HG03196 (cell line): ENCODE data around the gene EMID1.

Source experiments
- ATAC-seq: cut with Tn5 transposase; IDR thresholded peaks from one replicate; pipeline ENCODE4 v1.9.1; 2021; ENCODE audit not compliant: unreplicated experiment

Gene EMID1

GRCh38 chr22:29288837-29289236 lies 83.1 kb downstream of the EMID1 start:
- ATAC-seq: no peak

GRCh38 chr22:29290061-29290460 lies 84.4 kb downstream of the EMID1 start:
- ATAC-seq: no peak

GRCh38 chr22:29291215-29291614 lies 85.5 kb downstream of the EMID1 start:
- ATAC-seq: no peak

- no peak for ATAC-seq
Observed at GRCh38 chr22:29292379-29292778, 86.7 kb downstream of the EMID1 start.

GRCh38 chr22:29298641-29299040 lies 92.9 kb downstream of the EMID1 start:
- no peak for ATAC-seq

- ATAC-seq: no peak
Observed at GRCh38 chr22:29299136-29299900, 93.6 kb downstream of the EMID1 start.

- no peak for ATAC-seq
Observed at GRCh38 chr22:29300467-29300806, 94.7 kb downstream of the EMID1 start.

- no peak for ATAC-seq
Observed at GRCh38 chr22:29300807-29301601, 95.3 kb downstream of the EMID1 start.

- ATAC-seq: no peak
Observed at GRCh38 chr22:29301716-29302401, 96.2 kb downstream of the EMID1 start.

GRCh38 chr22:29302402-29302680 lies 96.6 kb downstream of the EMID1 start:
- ATAC-seq: no peak

GRCh38 chr22:29302681-29303465 lies 97.2 kb downstream of the EMID1 start:
- no peak for ATAC-seq

- ATAC-seq: no peak
Observed at GRCh38 chr22:29305836-29306174, 100.1 kb downstream of the EMID1 start.

GRCh38 chr22:29306175-29306834 lies 100.6 kb downstream of the EMID1 start, which contains the start of gene GAS2L1:
TSS of gene GAS2L1 (plus strand) at chr22:29306650. CDS start at chr22:29308106, 1,456 bp downstream.
- no peak for ATAC-seq

- ATAC-seq: no peak
Observed at GRCh38 chr22:29306835-29307595, 101.3 kb downstream of the EMID1 start.

- ATAC-seq: no peak
Observed at GRCh38 chr22:29307596-29308147, 102.0 kb downstream of the EMID1 start.

- ATAC-seq: no peak
Observed at GRCh38 chr22:29308148-29308790, 102.6 kb downstream of the EMID1 start.

- no peak for ATAC-seq
Observed at GRCh38 chr22:29308791-29309262, 103.1 kb downstream of the EMID1 start.
